ENCODE results near the gene RNF207. TPM values are rescaled to one million over a fixed set of nuclear protein-coding genes. Genes with fewer than 3 reads are reported as not detected.

RNF207 gene
- total RNA-seq, 1 experiment from 2014 or later = 4.9 TPM

GRCh38 chr1:6260961-6261614 lies 55.2 kb downstream of the RNF207 start, which contains the start of gene GPR153:
GPR153 (minus strand) TSS chr1:6261098; CDS start chr1:6254905, 6,193 bp downstream.
- H2AFZ ChIP-seq (ENCODE audit: low read length) = no peak within 1 kb of the TSS
- no peak within 1 kb of the TSS for H2AK5ac ChIP-seq (ENCODE audit: insufficient read length, low read length)
- no peaks in the 10 kb centered on the region for H4K20me1 ChIP-seq (ENCODE audit: control insufficient read depth, insufficient read depth, insufficient read length)
- Mint-ChIP-seq H3K36me3 (ENCODE audit: insufficient read depth in 1 of 3, low read depth in 3 of 3) (peaks cover 0 to 4% (median 0%) of the 10 kb centered on the region in 3 experiments; a peak in 3 of 7 replicates), H3K9me3 (no peaks in the 10 kb centered on the region), H3K4me1 (peaks cover 4 to 11% of the 10 kb centered on the region in 2 experiments; a peak in 3 of 4 replicates), H3K4me3 (peak within 1 kb of the TSS; percentile 59 to 83), H3K27me3 (ENCODE audit: low read depth) (peaks cover 44% of the 10 kb centered on the region), H3K27ac (no peak within 1 kb of the TSS; a peak in 1 of 7 replicates)
- no peak within 1 kb of the TSS for H2BK5ac ChIP-seq (ENCODE audit: insufficient read length, low read length)
- H3K4ac ChIP-seq (ENCODE audit: low read depth, low read length) = no peak within 1 kb of the TSS
- no peak within 1 kb of the TSS for H2BK20ac ChIP-seq (ENCODE audit: low read depth, low read length, poor library complexity, severe bottlenecking)
- H3K79me2 ChIP-seq (ENCODE audit: insufficient read depth, low read length) = no peaks in the 10 kb centered on the region
- no CpG with 5 or more reads among the region's 78 CpGs for WGBS (ENCODE audit: extremely low coverage, insufficient read length, low lambda C conversion rate)
- H3K4me1 ChIP-seq (ENCODE audit: insufficient read depth, low read length) = no peaks in the 10 kb centered on the region
- peaks cover 4% of the 10 kb centered on the region for H3K23me2 ChIP-seq (ENCODE audit: insufficient read length, low read depth, low read length, poor library complexity, severe bottlenecking)
- no peak within 1 kb of the TSS for H3T11ph ChIP-seq (ENCODE audit: low read length)
- no peak within 1 kb of the TSS for H4K5ac ChIP-seq (ENCODE audit: insufficient read length, low read depth, low read length)
- H3K27me3 ChIP-seq (ENCODE audit: insufficient read depth, low read length) = peaks cover 7% of the 10 kb centered on the region; the same call in 1 of the 2 replicates
- no peak within 1 kb of the TSS for H2BK120ac ChIP-seq (ENCODE audit: low read depth, low read length, poor library complexity, severe bottlenecking)
- H4K91ac ChIP-seq (ENCODE audit: insufficient read length, low read depth, low read length) = no peak within 1 kb of the TSS
- TF ChIP-seq, protein P1, sequence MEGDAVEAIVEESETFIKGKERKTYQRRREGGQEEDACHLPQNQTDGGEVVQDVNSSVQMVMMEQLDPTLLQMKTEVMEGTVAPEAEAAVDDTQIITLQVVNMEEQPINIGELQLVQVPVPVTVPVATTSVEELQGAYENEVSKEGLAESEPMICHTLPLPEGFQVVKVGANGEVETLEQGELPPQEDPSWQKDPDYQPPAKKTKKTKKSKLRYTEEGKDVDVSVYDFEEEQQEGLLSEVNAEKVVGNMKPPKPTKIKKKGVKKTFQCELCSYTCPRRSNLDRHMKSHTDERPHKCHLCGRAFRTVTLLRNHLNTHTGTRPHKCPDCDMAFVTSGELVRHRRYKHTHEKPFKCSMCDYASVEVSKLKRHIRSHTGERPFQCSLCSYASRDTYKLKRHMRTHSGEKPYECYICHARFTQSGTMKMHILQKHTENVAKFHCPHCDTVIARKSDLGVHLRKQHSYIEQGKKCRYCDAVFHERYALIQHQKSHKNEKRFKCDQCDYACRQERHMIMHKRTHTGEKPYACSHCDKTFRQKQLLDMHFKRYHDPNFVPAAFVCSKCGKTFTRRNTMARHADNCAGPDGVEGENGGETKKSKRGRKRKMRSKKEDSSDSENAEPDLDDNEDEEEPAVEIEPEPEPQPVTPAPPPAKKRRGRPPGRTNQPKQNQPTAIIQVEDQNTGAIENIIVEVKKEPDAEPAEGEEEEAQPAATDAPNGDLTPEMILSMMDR (conservative IDR thresholded peaks at IDR 0.05) = no peak
- no peaks in the 10 kb centered on the region for H3K9me3 ChIP-seq (ENCODE audit: control insufficient read depth, low read depth, low read length)
- H2BK15ac ChIP-seq (ENCODE audit: low read depth, low read length) = no peak within 1 kb of the TSS
- H2BK12ac ChIP-seq (ENCODE audit: insufficient read length, low read depth, low read length) = no peak within 1 kb of the TSS
- H3K9ac ChIP-seq (ENCODE audit: extremely low read depth, insufficient read length, low read length) = no peak within 1 kb of the TSS
- H3K27ac ChIP-seq (ENCODE audit: insufficient read length, low read depth, low read length) = no peak within 1 kb of the TSS
- no peak within 1 kb of the TSS for H3K14ac ChIP-seq (ENCODE audit: insufficient read depth, low read length)
- peak; percentile 60 for DNase-seq
- no peak within 1 kb of the TSS for H4K8ac ChIP-seq (replicated peaks; ENCODE audit: insufficient read length, low read depth, low read length)
- no peak within 1 kb of the TSS for H3K56ac ChIP-seq (ENCODE audit: insufficient read length, low read depth, low read length)
- no peak within 1 kb of the TSS for H3K23ac ChIP-seq (ENCODE audit: insufficient read length, low read depth, low read length)
- H3K79me1 ChIP-seq (ENCODE audit: insufficient read depth, low read depth, low read length, poor library complexity, severe bottlenecking) = no peaks in the 10 kb centered on the region
- peak within 1 kb of the TSS; percentile 32 for H3K4me2 ChIP-seq (ENCODE audit: insufficient read depth, insufficient read length, low read length)
- H3K18ac ChIP-seq (ENCODE audit: insufficient read length, low read depth, low read length) = no peak within 1 kb of the TSS
